Measurements from ENCODE around the gene ASMT.

GRCh38 chrX:1661922-1662221 lies 47.0 kb downstream of the ASMT start:
- TF ChIP-seq CTCF (IDR thresholded peaks at IDR 0.05; ENCODE audit: low read depth, low read length, missing input control) (no peak), EGR1 (IDR thresholded peaks at IDR 0.05; ENCODE audit: low read depth in 2 of 2) (no peak), GABPA (IDR thresholded peaks at IDR 0.05 in 1 of 2, conservative IDR thresholded peaks at IDR 0.05 in 1 of 2) (no peak), YY1 (IDR thresholded peaks at IDR 0.05) (no peak), REST (IDR thresholded peaks at IDR 0.05) (no peak), RAD21 (IDR thresholded peaks at IDR 0.05) (no peak), MAX (IDR thresholded peaks at IDR 0.05) (no peak), TAF1 (conservative IDR thresholded peaks at IDR 0.05) (no peak), SP1 (IDR thresholded peaks at IDR 0.05) (no peak), ZBTB33 (IDR thresholded peaks at IDR 0.05) (no peak)
